GM15510 (cell line): Measurements from ENCODE around the gene NRARP.

Experiments used
- POLR2A ChIP-seq: IDR thresholded peaks from 3 replicates; pipeline ENCODE4 v1.6.1; 2011; ENCODE audit warnings: borderline replicate concordance; ENCODE audit not compliant: insufficient read length; ENCODE audit errors: extremely low read depth

The NRARP gene

DNA sequence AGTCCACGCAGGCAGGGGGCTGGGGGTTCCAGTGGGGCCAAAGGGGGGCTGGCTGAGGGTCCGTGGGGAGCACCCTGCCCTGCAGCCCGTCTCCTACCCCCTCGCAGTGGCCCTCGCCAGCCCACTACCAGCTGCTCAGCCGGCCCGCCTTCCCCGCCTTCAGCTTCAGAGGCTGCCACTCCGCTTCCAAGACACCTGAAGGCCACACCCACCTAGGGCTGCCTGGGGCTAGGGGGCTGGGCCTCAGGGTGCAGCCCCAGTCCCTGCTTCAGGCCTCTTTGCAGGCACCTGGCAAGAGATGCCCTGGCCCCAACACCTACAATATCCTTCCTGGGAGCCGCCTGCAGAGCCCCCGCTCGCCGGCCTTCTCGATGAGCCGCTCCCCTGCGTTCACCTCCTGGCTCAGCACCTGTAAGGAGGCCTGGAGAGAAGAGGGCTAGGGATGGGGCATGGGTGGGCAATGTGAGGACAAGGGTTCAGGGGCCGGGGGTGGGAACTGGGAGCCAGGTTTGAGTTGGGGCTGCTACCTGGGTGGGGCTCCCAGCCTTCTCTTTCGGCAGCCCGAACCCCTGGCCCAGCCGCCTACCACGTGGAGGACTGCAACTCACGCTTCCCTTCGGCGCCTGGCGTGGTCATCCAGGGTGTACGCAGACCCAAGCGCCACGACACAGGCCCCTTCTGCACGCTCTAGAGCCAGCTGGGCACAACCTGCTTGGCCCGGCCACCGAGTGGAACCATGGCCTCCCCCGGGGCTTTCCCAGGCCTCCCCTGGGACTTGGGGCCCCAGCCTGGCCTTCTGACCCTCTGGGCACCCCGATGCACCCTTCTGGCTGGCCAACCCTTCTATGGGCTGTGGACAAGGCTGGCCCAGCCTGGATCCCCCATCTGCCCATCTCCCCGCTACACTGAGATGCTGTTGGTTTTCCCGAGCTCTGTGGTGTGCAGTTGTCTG lies 49.2 kb downstream of the NRARP start:
- TF ChIP-seq POLR2A: no peak

- TF ChIP-seq POLR2A: no peak
Measured at GRCh38 chr9:137251490-137252268, 50.4 kb downstream of the NRARP start.

DNA sequence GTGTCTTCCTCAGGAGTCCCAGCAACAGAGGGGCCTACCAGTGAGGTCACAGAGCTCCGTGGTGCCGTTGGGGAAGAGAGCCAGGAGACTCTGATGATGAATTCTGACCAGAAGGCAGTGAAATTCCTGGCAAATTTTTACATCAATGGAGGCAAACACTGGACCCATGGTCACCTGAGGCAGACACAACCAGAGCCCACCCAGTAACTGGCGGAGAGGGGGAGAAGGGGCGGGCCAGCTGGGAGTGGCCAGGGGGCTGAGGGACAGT lies 50.9 kb downstream of the NRARP start, which contains the start of gene STPG3:
Gene STPG3, plus strand, starts transcription at position 93 of the 268 bp plus-strand sequence. Its CDS starts 1 bp downstream, at position 94.
- TF ChIP-seq POLR2A: no peak

DNA sequence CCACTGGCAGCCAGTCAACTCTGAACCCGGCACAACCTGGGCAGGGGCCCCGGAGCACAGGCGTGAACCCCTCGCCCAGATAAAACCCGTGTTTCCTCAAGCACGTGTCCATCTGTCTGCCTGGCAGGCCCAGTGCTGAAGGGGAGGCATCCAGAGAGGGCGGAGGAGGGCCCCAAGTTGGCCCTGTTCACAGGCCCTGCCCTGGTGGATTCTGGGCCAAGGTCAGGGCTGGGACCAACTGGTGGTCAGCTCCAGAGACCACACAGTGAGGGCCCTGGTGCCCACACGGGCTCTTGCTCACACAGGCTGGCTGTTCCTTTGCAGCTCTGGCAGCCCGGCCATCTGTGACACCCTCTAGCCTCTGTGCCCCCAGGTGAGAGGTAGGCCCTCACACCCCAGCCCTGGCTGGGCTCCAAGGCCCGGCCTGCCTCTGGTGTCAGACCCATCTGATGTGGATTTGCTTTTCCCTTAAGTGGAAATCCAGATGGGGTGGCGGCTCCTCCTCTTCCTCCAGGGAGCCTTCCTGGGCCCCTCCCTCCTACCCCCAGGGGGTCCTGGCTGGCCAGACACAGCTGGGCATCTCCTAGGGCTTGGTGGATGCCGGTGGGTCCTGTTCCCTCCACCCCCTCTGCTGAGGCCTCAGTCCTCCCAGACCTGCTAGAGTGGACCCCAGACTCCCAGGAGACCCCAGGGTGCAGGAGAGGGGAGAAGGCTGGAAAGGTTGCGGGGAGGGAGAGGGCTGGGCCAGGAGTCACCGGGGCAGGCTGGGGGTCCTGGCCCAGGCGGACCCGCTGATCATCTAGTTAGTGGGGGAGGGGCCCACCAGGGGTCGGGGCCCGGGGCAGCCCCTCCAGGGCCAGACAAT lies 51.5 kb downstream of the NRARP start:
- TF ChIP-seq POLR2A: no peak
